Naive B cell (primary cell): ENCODE results near the gene ANKRD65. TPM values are rescaled to one million over a fixed set of nuclear protein-coding genes. Genes with fewer than 3 reads are reported as not detected.
A peak's percentile ranks its signal among the peaks of the same experiment; 100 is the strongest.
"Not testable (repeated sequence)": the region's sequence is repeated elsewhere in the genome, so short reads cannot be mapped to it uniquely, and the experiment has no call there.

Source experiments
- ATAC-seq, 2 donors: fragments of 150-1000 bp; cut with Tn5 transposase; 2 replicates each; pipeline ENCODE4 v1.10.0; 2021; ENCODE audit warnings: low read depth in 2 of 2, mild to moderate bottlenecking in 2 of 2, moderate library complexity in 2 of 2
- DNase-seq: peaks from one replicate; pipeline ENCODE4 v3.0.0; 2022
- H3K27ac Mint-ChIP-seq, 6 donors: one replicate each; pipeline ENCODE4 v1.8.0; 2020 to 2022; ENCODE audit warnings: mild to moderate bottlenecking in 6 of 6, mixed read lengths in 6 of 6, moderate library complexity in 5 of 6, inconsistent platforms in 2 of 6
- H3K27me3 Mint-ChIP-seq, 3 donors: one replicate each; pipeline ENCODE4 v1.8.0; 2021 to 2022; ENCODE audit warnings: mixed read lengths in 3 of 3, mild to moderate bottlenecking in 1 of 3
- H3K36me3 Mint-ChIP-seq, 2 donors: one replicate each; pipeline ENCODE4 v1.8.0; 2020 to 2022; ENCODE audit warnings: mixed read lengths in 2 of 2, inconsistent platforms in 1 of 2, mild to moderate bottlenecking in 1 of 2
- H3K4me1 Mint-ChIP-seq, 3 donors: one replicate each; pipeline ENCODE4 v1.8.0; 2020 to 2022; ENCODE audit warnings: mixed read lengths in 3 of 3, inconsistent platforms in 1 of 3, mild to moderate bottlenecking in 1 of 3, moderate library complexity in 1 of 3
- H3K4me3 Mint-ChIP-seq, 8 donors: one replicate each; pipeline ENCODE4 v1.8.0; 2020 to 2022; ENCODE audit warnings: mild to moderate bottlenecking in 8 of 8, mixed read lengths in 8 of 8, moderate library complexity in 8 of 8, inconsistent platforms in 2 of 8
- H3K9me3 Mint-ChIP-seq, 7 donors: one replicate each; pipeline ENCODE4 v1.8.0; 2020 to 2022; ENCODE audit warnings: mixed read lengths in 7 of 7, mild to moderate bottlenecking in 5 of 7, inconsistent platforms in 2 of 7, moderate library complexity in 1 of 7
- polyA plus RNA-seq, 6 donors: library from polyadenylated mRNA; unstranded; fragments of 300-500 nt; fragmentation: Illumina TruSeq; gene quantifications; one replicate each; pipeline ENCODE4 v1.2.3, GENCODE V29; 2021; ENCODE audit warnings: low read depth in 6 of 6

The ANKRD65 gene
- polyA plus RNA-seq, 6 donors from 2014 or later, result 0.17 to 1.5 (median 0.28) TPM; not detected in 1

DNA sequence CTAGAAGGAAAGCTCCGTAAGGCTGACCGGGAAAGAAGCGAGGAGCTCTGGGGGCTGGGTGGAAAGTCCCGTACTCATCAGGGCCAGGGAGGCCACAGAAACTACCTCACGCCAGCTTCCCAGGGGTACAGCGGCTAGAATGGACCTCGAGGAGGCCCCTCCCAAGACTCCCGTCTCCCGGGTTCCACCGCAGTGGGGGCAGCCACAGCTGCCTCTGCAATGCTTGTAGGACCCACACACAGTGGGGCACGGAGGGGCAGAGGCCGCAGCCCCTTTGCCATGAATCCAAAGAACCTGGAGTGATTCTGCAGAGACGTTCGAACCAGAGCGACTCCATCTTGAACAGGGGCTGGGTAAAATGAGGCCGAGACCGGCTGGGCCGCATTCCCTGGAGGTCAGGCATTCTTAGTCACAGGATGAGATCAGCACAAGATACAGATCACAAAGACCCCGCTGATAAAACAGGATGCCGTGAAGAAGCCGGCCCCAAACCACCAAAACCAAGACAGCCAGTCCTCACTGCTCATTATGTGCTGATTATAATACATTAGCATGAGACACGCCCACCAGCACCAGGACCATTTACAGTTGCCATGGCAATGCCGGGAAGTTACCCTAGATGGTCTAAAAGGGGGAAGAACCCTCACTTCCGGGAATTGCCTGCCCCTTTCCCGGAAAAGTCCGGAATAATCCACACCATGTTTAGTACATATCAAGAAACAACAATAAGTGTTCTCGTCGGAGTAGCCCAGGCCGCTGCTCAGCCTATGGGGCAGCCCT, 1.6 kb upstream of the ANKRD65 start:
- Mint-ChIP-seq H3K27me3 (peaks cover 14 to 54% (median 35%) of the 10 kb centered on the region in 3 donors), H3K36me3 (no peaks in the 10 kb centered on the region), H3K9me3 (no peaks in the 10 kb centered on the region), H3K27ac (no peak overlapping the region), H3K4me3 (no peak overlapping the region), H3K4me1 (peaks cover 5 to 15% (median 10%) of the 10 kb centered on the region in 3 donors)
- no peak for DNase-seq
- ATAC-seq, result no peak

DNA sequence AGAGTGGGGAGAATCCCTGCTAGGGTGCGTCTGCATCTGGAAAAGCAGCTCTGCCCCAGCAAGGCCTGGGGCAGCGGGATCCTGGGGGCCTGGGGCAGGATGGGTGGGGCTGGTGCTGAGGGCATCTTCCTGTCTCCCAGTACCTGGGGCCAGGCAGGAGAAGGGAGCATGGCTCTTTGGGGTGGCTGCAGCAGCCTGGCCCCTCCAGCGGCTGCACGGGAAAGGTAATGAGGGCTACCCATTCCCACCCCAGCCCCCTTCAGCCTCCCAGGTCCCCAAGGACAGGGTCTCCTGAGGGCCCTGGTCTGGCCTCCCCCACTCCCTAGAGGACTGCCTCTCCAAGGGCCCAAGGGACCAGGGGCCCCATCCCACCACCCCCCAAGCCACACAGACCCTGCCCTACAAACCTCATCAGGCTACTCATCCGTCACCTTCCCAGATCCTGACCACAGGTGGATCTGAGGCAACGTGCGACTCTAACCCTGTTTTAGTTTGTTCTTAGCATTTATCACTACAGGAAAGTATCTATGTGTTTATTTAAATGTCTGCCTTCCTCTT, 910 bp upstream of the ANKRD65 start:
- no peak for ATAC-seq
- Mint-ChIP-seq H3K27ac (no peak overlapping the region), H3K4me1 (peaks cover 5 to 15% (median 9%) of the 10 kb centered on the region in 3 donors), H3K36me3 (no peaks in the 10 kb centered on the region), H3K27me3 (peaks cover 14 to 54% (median 35%) of the 10 kb centered on the region in 3 donors), H3K9me3 (no peaks in the 10 kb centered on the region), H3K4me3 (no peak overlapping the region)
- no peak for DNase-seq

DNA sequence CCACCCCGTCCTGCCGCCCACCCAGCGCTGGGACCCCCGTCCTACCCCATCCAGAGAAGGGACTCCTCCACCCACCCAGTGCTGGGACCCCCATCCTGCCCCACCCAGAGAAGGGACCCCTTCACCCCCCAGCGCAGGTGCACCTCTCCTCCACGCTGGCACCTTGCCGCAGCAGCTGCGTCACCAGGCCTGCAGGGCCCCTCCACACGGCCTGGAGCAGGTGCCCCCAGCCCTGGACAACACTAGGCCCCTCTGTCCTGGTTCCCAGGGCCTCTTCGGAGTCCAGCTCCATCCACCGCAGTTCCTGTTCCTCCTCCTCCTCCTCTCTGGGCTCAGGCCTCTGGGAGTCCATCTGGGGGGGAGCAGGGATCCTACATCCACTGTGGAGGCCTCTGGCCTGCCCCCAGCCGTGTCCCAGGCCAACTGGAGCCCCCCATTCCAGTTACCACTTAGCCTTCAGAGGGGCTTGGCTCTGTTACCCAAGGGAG, 378 bp downstream of the ANKRD65 start:
- Mint-ChIP-seq H3K36me3 (no peaks in the 10 kb centered on the region), H3K4me3 (peak overlapping the region in 4 of 8 donors; percentile 19 to 73 (median 72)), H3K27ac (no peak overlapping the region), H3K4me1 (peaks cover 5 to 12% (median 8%) of the 10 kb centered on the region in 3 donors), H3K27me3 (peaks cover 14 to 44% (median 25%) of the 10 kb centered on the region in 3 donors), H3K9me3 (no peaks in the 10 kb centered on the region)
- DNase-seq (no peak), ATAC-seq (no peak)

DNA sequence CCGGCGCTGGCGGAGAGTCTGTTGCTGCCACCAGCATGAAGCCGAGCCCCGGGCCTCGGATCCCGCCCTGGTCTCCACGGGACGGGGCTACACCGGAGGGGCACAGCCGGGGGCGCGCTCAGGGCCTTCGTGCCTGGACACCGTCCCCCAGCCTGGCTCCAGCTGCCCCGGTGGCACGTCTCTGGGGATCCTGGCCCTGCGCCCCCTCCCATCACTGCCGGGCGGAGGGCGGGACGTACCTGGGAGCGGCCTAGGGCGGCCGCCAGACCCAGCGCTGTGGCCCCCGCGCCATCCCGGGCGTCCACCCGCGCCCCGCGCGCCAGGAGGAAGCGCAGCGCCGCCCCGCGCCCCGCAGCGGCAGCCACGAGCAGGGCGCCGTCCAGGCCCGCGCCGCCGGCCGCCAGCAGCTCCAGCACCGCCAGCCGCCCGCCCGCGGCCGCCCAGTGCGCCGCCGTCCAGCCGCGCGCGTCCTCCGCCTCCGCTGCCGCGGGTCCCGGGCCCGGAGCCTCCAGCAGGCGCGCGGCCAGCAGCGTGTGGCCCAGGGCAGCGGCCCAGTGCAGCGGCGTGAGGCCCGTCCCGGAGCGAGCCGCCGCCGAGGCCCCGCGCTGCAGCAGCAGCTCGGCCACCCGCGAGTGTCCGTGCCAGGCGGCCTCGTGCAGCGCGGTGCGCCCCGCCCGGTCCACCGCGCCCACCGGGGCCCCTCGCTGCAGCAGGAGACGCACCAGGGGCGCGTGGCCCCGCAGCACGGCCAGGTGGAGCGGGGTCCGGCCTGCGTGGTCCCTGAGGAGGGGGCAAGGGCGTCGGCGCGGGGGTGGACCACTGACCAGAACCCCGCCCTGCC, 1.0 kb downstream of the ANKRD65 start:
- H3K27me3 Mint-ChIP-seq, result peaks cover 14 to 39% (median 24%) of the 10 kb centered on the region in 3 donors
- H3K36me3 Mint-ChIP-seq, result no peaks in the 10 kb centered on the region
- peaks cover 5 to 12% (median 8%) of the 10 kb centered on the region in 3 donors for H3K4me1 Mint-ChIP-seq
- H3K27ac Mint-ChIP-seq, result no peak overlapping the region
- ATAC-seq, result peak; percentile 64 to 68
- no peak for DNase-seq
- no peaks in the 10 kb centered on the region for H3K9me3 Mint-ChIP-seq
- peak overlapping the region in 1 of 8 donors; percentile 73 for H3K4me3 Mint-ChIP-seq

DNA sequence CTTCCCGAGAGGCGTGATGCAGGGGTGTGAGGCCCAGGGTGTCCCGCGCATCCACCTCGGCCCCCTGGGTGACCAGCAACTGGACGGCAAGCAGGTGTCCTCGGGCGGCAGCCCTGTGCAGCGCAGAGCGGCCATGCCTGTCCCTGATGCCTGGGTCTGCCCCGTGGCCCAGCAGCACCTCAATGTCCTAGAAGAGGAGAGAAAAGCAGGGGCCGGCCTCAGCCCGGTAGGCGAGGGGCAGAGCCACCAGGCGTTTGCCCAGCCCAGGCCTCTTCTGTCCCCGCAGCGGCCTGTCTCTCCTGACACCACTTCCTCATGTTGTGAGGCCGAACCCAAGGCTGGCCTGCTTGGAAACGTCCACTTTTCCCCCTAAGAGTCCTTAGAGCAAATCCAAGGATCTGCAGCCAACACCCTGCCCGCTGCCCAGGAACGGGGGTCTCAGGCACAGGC, 1.7 kb downstream of the ANKRD65 start:
- H3K36me3 Mint-ChIP-seq, result no peaks in the 10 kb centered on the region
- no peak overlapping the region for H3K4me3 Mint-ChIP-seq
- H3K9me3 Mint-ChIP-seq, result no peaks in the 10 kb centered on the region
- ATAC-seq (no peak), DNase-seq (no peak)
- H3K4me1 Mint-ChIP-seq, result peaks cover 5 to 12% (median 8%) of the 10 kb centered on the region in 3 donors
- no peak overlapping the region for H3K27ac Mint-ChIP-seq
- H3K27me3 Mint-ChIP-seq, result peaks cover 8 to 32% (median 24%) of the 10 kb centered on the region in 3 donors

DNA sequence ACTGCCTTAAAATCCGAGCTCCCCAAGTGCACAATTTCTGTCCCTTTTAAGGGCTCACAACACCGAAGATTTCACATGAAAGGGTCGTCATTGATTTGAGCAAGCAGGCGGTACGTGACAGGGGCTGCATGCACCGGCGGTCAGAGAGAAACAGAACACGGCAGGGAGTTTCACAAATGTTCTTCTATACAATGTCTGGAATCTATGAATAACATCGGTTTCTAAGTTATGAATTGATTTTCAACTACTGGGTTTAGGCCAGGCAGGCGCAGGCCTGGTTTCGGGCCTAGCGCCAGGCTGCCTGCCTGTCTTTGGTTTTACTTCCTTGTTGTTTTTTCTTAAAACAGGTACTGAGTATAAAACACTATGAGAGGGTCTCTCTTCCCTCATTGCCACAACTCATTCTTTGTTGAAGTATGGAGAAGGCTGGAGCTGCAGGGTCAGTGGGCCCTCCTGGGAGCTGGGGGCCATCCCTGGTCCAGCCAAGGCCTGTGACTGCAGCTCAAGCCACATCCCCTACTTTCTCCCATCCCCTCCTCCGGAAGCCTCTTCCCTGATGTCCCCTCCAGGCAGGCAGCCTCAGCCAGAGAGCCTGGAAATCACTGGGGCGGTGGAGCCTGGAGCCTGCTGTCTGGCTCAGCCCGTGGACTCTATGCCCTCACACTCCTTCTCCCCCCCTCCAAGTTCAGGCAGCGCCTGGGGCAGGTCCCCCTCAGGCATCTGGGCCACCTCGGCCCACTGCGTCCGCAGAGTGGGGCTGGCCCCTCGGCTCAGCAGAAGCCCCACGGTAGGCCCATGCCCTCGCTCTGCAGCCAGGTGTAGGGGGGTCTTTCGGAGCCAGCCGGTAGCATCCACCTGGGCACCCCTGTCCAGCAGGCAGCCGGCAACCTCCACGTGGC, 2.4 kb downstream of the ANKRD65 start:
- no peaks in the 10 kb centered on the region for H3K36me3 Mint-ChIP-seq
- no peaks in the 10 kb centered on the region for H3K9me3 Mint-ChIP-seq
- DNase-seq (no peak), ATAC-seq (no peak)
- H3K27me3 Mint-ChIP-seq, result peaks cover 7 to 27% (median 24%) of the 10 kb centered on the region in 3 donors
- peaks cover 5 to 12% (median 8%) of the 10 kb centered on the region in 3 donors for H3K4me1 Mint-ChIP-seq
- peak overlapping the region in 5 of 6 donors; percentile 7 to 85 (median 74) for H3K27ac Mint-ChIP-seq
- H3K4me3 Mint-ChIP-seq, result peak overlapping the region in 7 of 8 donors; percentile 4 to 78 (median 41)

DNA sequence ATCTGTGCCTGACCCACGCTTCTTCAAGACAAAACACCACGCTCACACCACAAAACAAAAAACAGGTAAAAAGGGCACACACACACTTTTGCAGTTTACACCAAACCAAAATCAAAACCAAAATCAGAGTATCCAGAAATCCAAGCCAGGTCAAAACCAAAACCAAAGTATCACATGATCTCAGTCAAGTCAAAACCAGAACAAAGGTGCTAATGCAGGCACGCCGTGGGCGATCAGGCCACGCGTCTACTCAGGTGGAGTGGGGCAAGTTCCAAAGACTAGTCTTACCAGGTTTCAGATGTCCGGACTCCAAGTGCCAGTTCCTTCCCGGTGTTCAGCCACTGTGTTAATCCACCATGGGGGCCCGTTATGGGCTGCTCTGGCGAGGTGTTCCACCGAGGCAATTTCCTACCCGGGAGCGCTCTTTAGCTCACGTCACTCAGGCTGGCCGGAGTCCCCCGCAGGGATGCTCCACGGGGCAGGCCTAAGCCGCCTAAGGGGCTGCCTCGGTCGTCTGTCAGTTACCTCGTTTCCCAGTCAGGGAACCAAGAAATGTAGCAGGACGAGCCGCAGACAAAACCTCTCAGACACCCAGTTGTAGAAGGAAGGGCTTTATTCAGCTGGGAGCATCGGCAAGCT, 3.1 kb downstream of the ANKRD65 start:
- not testable (repeated sequence) for H3K36me3 Mint-ChIP-seq, H3K9me3 Mint-ChIP-seq, ATAC-seq, DNase-seq
- Mint-ChIP-seq H3K27ac (peak overlapping the region in 4 of 6 donors; percentile 25 to 40 (median 34)), H3K4me3 (peak overlapping the region in 3 of 8 donors; percentile 21 to 56 (median 41)), H3K4me1 (peaks cover 5 to 12% (median 8%) of the 10 kb centered on the region in 3 donors), H3K27me3 (peaks cover 4 to 23% (median 21%) of the 10 kb centered on the region in 3 donors)

DNA sequence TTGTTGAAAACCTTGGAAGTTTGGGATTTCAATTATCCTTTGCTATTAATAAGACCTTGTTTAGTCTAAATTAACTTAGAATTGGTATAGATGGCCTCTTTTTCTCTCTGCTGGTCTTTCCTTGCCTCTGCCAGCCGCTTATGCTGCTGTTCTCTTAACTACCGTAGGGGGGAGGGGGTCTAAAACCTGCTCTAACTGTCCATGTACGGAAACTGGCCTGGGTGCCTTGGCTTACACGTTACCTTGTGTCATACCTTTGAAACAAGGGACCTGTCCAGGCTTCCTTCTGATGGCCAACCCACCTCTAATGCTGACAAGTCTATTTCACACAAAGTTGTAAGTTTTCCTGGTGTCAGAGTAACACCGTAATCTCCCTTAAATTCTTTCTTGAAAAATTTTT, 3.7 kb downstream of the ANKRD65 start:
- not testable (repeated sequence) for ATAC-seq, H3K9me3 Mint-ChIP-seq, H3K4me3 Mint-ChIP-seq, H3K36me3 Mint-ChIP-seq, DNase-seq
- peak overlapping the region in 3 of 6 donors; percentile 3 to 40 (median 25) for H3K27ac Mint-ChIP-seq
- H3K27me3 Mint-ChIP-seq, result peaks cover 0 to 17% (median 16%) of the 10 kb centered on the region in 3 donors
- H3K4me1 Mint-ChIP-seq, result peaks cover 5 to 12% (median 8%) of the 10 kb centered on the region in 3 donors

DNA sequence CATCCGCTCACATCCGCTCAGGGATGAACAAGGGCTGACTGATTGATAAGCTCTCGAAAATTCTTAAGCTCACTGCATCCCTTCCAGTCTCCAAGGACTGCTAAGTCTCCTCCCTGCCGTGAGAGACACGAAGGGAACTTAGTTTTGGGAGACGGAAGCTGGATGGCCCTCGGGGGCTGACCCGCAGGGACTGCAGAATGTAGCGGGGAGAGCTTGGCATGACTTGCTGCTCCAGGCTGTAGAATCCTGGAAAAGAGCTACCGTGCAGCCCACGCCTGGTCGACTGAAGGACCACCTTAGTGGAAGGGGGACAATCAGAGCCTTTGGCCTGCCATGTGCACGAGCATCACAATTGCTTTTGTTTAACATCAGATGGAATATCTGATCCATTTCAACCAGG, 5.3 kb downstream of the ANKRD65 start:
- H3K36me3 Mint-ChIP-seq, result no peaks in the 10 kb centered on the region
- no peak overlapping the region for H3K4me3 Mint-ChIP-seq
- no peak for ATAC-seq
- H3K4me1 Mint-ChIP-seq, result peaks cover 7 to 14% (median 12%) of the 10 kb centered on the region in 3 donors
- H3K9me3 Mint-ChIP-seq, result peaks cover 0 to 2% (median 0%) of the 10 kb centered on the region in 7 donors
- peaks cover 0 to 3% (median 3%) of the 10 kb centered on the region in 3 donors for H3K27me3 Mint-ChIP-seq
- DNase-seq, result no peak
- H3K27ac Mint-ChIP-seq, result no peak overlapping the region

DNA sequence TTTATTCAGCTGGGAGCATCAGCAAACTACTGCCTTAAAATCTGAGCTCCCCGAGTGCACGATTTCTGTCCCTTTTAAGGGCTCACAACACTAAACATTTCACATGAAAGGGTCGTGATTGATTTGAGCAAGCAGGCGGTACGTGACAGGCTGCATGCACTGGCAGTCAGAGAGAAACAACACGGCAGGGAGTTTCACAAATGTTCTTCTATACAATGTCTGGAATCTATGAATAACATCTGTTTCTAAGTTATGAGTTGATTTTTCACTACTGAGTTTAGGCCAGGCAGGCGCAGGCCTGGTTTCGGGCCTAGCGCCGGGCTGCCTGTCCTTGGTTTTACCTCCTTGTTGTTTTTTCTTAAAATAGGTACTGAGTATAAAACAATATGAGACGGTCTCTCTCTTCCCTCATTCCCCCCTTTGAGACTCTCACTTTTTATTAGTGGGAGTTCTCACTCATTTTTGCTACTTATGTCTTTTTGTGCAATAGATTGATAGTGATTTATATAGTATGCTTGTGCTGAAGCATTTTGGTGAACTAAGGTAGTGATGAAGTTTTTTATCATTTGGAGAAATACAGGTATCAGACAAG, 8.7 kb downstream of the ANKRD65 start:
- H3K4me1 Mint-ChIP-seq, result peaks cover 4 to 19% (median 12%) of the 10 kb centered on the region in 3 donors
- not testable (repeated sequence) for H3K9me3 Mint-ChIP-seq, H3K27ac Mint-ChIP-seq, H3K27me3 Mint-ChIP-seq, H3K36me3 Mint-ChIP-seq, DNase-seq, ATAC-seq
- H3K4me3 Mint-ChIP-seq, result peak overlapping the region in 1 of 8 donors; percentile 68

DNA sequence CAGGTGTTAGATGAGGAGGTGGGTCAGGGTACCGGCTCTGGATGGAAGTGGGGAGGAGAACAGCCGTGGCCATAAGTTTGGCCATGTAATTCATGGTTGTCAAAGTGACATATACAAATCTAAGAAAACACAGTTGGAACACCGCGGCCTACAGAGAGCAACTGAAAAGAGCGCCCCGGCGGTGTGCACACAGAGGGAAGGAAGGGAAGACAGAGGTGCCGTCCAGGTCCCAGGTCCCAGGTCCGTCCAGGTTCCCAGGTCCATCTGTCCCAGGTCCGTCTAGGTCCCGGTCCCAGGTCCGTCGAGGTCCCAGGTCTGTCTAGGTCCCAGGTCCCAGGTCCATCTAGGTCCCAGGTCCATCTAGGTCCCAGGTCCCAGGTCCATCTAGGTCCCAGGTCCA, 9.4 kb downstream of the ANKRD65 start:
- H3K4me3 Mint-ChIP-seq, result no peak overlapping the region

More for the DNA sequence above, 9.4 kb downstream of the ANKRD65 start:
- H3K27ac Mint-ChIP-seq, result peak overlapping the region in 2 of 6 donors; percentile 41 to 45
- DNase-seq (no peak), ATAC-seq (no peak)
- no peaks in the 10 kb centered on the region for H3K27me3 Mint-ChIP-seq
- peaks cover 0 to 2% (median 0%) of the 10 kb centered on the region in 7 donors for H3K9me3 Mint-ChIP-seq
- no peaks in the 10 kb centered on the region for H3K36me3 Mint-ChIP-seq
- H3K4me1 Mint-ChIP-seq, result peaks cover 4 to 22% (median 12%) of the 10 kb centered on the region in 3 donors
